HepG2 (cell line): ENCODE data around the gene WASF1. TPM values are rescaled to one million over a fixed set of nuclear protein-coding genes. Genes with fewer than 3 reads are reported as not detected.

Experiments
- ATAC-seq: fragments of 200-7000 bp; cut with Tn5 transposase; 3 replicates; pipeline ENCODE4 v1.9.1; 2020; ENCODE audit warnings: mild to moderate bottlenecking, moderate library complexity
- BruUV-seq: library from RNA; stranded (reverse); fragments of 400-500 nt; replicated peaks from 2 replicates; lab custom pipeline; 2021; lab: Mats Ljungman, UMichigan
- CTCF ChIA-PET: fragments of 300-600 bp; formaldehyde crosslinking; extraction: SDS; loops from one replicate; lab custom pipeline; 2021; ENCODE audit warnings: low total read pairs, inconsistent platforms, low intra/inter-chr PET ratio; lab: Yijun Ruan, JAX
- POLR2A ChIA-PET: fragments of 350-600 bp; sonication (Branson Sonifier 250); formaldehyde crosslinking; loops from one replicate; lab custom pipeline; 2020; ENCODE audit warnings: antibody characterized with exemption, inconsistent platforms; lab: Yijun Ruan, JAX
- DNase-seq: peaks from one replicate; pipeline ENCODE4 v3.0.0-alpha.2; 2015; ENCODE audit warnings: low spot score
- FAIRE-seq: peaks from 3 replicates; lab custom pipeline; 2011; peaks lifted over from hg19 to GRCh38; lab: Jason Lieb, UNC
- H2AFZ ChIP-seq: one replicate; pipeline ENCODE4 v1.6.1; 2011; ENCODE audit warnings: low read length, inconsistent platforms
- H3K27ac ChIP-seq: fragments of 300-600 bp; 3 replicates; pipeline ENCODE4 v1.8.0; 2011; ENCODE audit warnings: mixed run types, mild to moderate bottlenecking, mixed read lengths, low read length, inconsistent platforms; ENCODE audit not compliant: insufficient read depth; ENCODE audit errors: extremely low read length
- H3K27me3 ChIP-seq, 2 experiments: fragments of 200-600 bp in 1 of 2; 2 replicates in 1 of 2; 3 replicates in 1 of 2; pipeline versions ENCODE4 v1.6.0 to v1.8.0; 2011; ENCODE audit warnings: low read length in 2 of 2, mild to moderate bottlenecking in 2 of 2, moderate library complexity in 2 of 2, inconsistent platforms in 1 of 2; ENCODE audit not compliant: insufficient read depth in 2 of 2, control insufficient read depth in 1 of 2
- H3K36me3 ChIP-seq, 2 experiments: fragments of 200-600 bp in 1 of 2; replicated peaks in 1 of 2; 2 replicates in 1 of 2; 3 replicates in 1 of 2; pipeline versions ENCODE4 v1.5.1 to v1.8.0; 2011; ENCODE audit warnings: low read length in 2 of 2, inconsistent platforms in 1 of 2; ENCODE audit not compliant: insufficient read depth in 2 of 2, control insufficient read depth in 1 of 2
- H3K4me1 ChIP-seq: 2 replicates; pipeline ENCODE4 v1.5.1; 2012; ENCODE audit warnings: low read length, inconsistent platforms; ENCODE audit not compliant: insufficient read depth
- H3K4me2 ChIP-seq: 2 replicates; pipeline ENCODE4 v1.6.0; 2011; ENCODE audit warnings: low read depth, low read length, inconsistent platforms
- H3K4me3 ChIP-seq, 3 experiments: fragments of 200-600 bp in 1 of 3; sonication (generic), shearing (Covaris generic) in 1 of 3; replicated peaks in 1 of 3; 2 replicates each; pipeline ENCODE4 v1.5.1; 2011 to 2016; ENCODE audit warnings: low read length in 3 of 3, inconsistent platforms in 2 of 3, low read depth in 2 of 3, mild to moderate bottlenecking in 2 of 3, control low read depth in 1 of 3, mixed read lengths in 1 of 3; ENCODE audit not compliant: insufficient read depth in 1 of 3
- H3K79me2 ChIP-seq: one replicate; pipeline ENCODE4 v1.6.1; 2011; ENCODE audit warnings: low read length, inconsistent platforms; ENCODE audit not compliant: insufficient read depth
- H3K9ac ChIP-seq: 2 replicates; pipeline ENCODE4 v1.6.0; 2011; ENCODE audit warnings: mild to moderate bottlenecking, low read depth, low read length, inconsistent platforms; ENCODE audit not compliant: insufficient read depth
- H3K9me3 ChIP-seq: 2 replicates; pipeline ENCODE4 v1.5.1; 2012; ENCODE audit warnings: mild to moderate bottlenecking, low read length
- H4K20me1 ChIP-seq: 2 replicates; pipeline ENCODE4 v1.6.0; 2011; ENCODE audit warnings: inconsistent platforms, mild to moderate bottlenecking, low read length, moderate library complexity; ENCODE audit not compliant: insufficient read depth
- ATF7 ChIP-seq, 2 experiments: fragments of 450-650 bp in 1 of 2; sonication (generic) in 1 of 2; formaldehyde crosslinking in 1 of 2; IDR thresholded peaks; 2 replicates each; pipeline versions ENCODE4 v1.4.0 to v1.6.1; 2016 to 2020; ENCODE audit warnings: antibody characterized with exemption in 1 of 2, mild to moderate bottlenecking in 1 of 2, missing genetic modification reagents in 1 of 2
- CBFB ChIP-seq: sonication (generic); formaldehyde crosslinking; IDR thresholded peaks from 2 replicates; pipeline ENCODE4 v1.4.0; 2020; ENCODE audit warnings: missing genetic modification reagents
- FLYWCH1 ChIP-seq: sonication (generic); formaldehyde crosslinking; IDR thresholded peaks from 2 replicates; pipeline ENCODE4 v1.8.1; 2023; ENCODE audit warnings: mild to moderate bottlenecking, missing genetic modification reagents
- HMG20B ChIP-seq: conservative IDR thresholded peaks from 2 replicates; pipeline ENCODE4 v1.6.1; 2016; ENCODE audit warnings: missing genetic modification reagents, missing compliant biosample characterization
- NAIF1 ChIP-seq: sonication (generic); formaldehyde crosslinking; IDR thresholded peaks from 2 replicates; pipeline ENCODE4 v1.5.0; 2020; ENCODE audit warnings: mild to moderate bottlenecking, missing genetic modification reagents, borderline replicate concordance
- SP1 ChIP-seq, 2 experiments: fragments of 450-650 bp in 1 of 2; sonication (generic) in 1 of 2; formaldehyde crosslinking in 1 of 2; IDR thresholded peaks; 2 replicates each; pipeline versions ENCODE4 v1.4.0 to v1.6.1; 2016 to 2020; ENCODE audit warnings: missing genetic modification reagents in 1 of 2
- ZBTB3 ChIP-seq: sonication (generic); formaldehyde crosslinking; IDR thresholded peaks from 2 replicates; pipeline ENCODE4 v1.4.0; 2020; ENCODE audit warnings: low read depth, mild to moderate bottlenecking, moderate library complexity, missing genetic modification reagents, borderline replicate concordance
- ZNF12 ChIP-seq: sonication (generic); formaldehyde crosslinking; IDR thresholded peaks from 2 replicates; pipeline ENCODE4 v1.5.0; 2020; ENCODE audit warnings: missing genetic modification reagents
- ZNF20 ChIP-seq: sonication (generic); formaldehyde crosslinking; IDR thresholded peaks from 2 replicates; pipeline ENCODE4 v1.4.0; 2020; ENCODE audit warnings: mild to moderate bottlenecking, moderate library complexity, missing genetic modification reagents
- ZNF331 ChIP-seq: sonication (generic); formaldehyde crosslinking; IDR thresholded peaks from 2 replicates; pipeline ENCODE4 v1.4.0; 2020; ENCODE audit warnings: missing genetic modification reagents
- ZNF343 ChIP-seq: sonication (generic); formaldehyde crosslinking; IDR thresholded peaks from 2 replicates; pipeline ENCODE4 v1.4.0; 2020; ENCODE audit warnings: mild to moderate bottlenecking, missing genetic modification reagents
- ZNF761 ChIP-seq: sonication (generic); formaldehyde crosslinking; conservative IDR thresholded peaks from 2 replicates; pipeline ENCODE4 v1.4.0; 2020; ENCODE audit warnings: mild to moderate bottlenecking, missing genetic modification reagents
- WGBS: methylation state at CpG from one replicate; pipeline ENCODE4 v1.1.6; 2017; ENCODE audit warnings: low lambda C conversion rate; 5-methylcytosine and 5-hydroxymethylcytosine counted together
- in situ Hi-C: cut with HindIII; loops from 2 replicates; pipeline ENCODE4 v1.10.0; 2017; ENCODE audit warnings: low pct_unique_long_range_greater_than_20kb; ENCODE audit not compliant: extremely low pct_ligation_motif_present
- intact Hi-C: fragments of 100-400 bp; cut with micrococcal nuclease; formaldehyde crosslinking; loops from one replicate; pipeline ENCODE4 v1.10.0; 2022; ENCODE audit not compliant: unreplicated experiment
- polyA plus RNA-seq, 8 experiments: library from polyadenylated mRNA; depleted of rRNA in 3 of 8; stranded (reverse) in 7 of 8; unstranded in 1 of 8; fragments of >200 nt; fragmentation: Illumina TruSeq in 4 of 8; extraction: Trizol in 4 of 8; gene quantifications; 2 replicates each; pipeline versions ENCODE4 v1.2.1 to v1.2.3, GENCODE V29; 2011 to 2016; ENCODE audit warnings: low read depth in 4 of 8, missing spikeins in 1 of 8, mixed read lengths in 1 of 8; ENCODE audit not compliant: insufficient read depth in 1 of 8
- total RNA-seq, 5 experiments: library from RNA; depleted of rRNA; stranded (reverse); fragments of >200 nt; fragmentation: Illumina TruSeq; extraction: Trizol; gene quantifications; 2 replicates each; pipeline ENCODE4 v1.2.3, GENCODE V29; 2016; ENCODE audit warnings: low read depth in 1 of 5
- TF ChIP-seq, protein P1 (sequence below): sonication (generic); formaldehyde crosslinking; IDR thresholded peaks from 2 replicates; pipeline ENCODE4 v1.5.0; 2020; ENCODE audit warnings: mild to moderate bottlenecking, missing genetic modification reagents
- TF ChIP-seq, protein P2 (sequence below): sonication (generic); formaldehyde crosslinking; IDR thresholded peaks from 2 replicates; pipeline ENCODE4 v1.5.1; 2020; ENCODE audit warnings: mild to moderate bottlenecking, missing genetic modification reagents

Gene WASF1
- total and polyA plus RNA-seq, 2 of the 13 experiments (the other 11 are each of a cell fraction or from before 2014, with no cell fraction given) = 8.5 to 17.3 TPM

DNA sequence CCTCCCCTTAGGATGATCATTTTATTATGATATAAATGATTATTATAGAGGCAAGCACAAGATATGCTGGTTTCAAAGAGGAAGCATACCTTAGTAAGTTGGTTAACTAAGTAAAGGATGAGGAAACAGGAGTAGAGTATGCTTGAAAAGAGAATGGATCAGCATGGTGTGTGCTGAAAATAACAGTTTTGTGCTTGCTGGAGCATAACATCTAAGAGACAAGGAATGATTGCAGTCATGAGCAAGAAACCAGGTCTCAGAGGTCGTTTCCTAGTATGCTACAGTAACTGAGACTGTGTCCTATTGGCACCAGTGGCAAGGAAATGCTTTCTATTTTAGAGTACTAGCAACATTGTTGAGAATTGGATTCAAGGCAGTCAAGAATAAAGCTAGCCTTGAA lies 34.9 kb upstream of the WASF1 start:
- Histone ChIP-seq H2AFZ (no peak overlapping the region), H3K9me3 (no peaks in the 10 kb centered on the region), H3K27me3 (no peaks in the 10 kb centered on the region), H3K9ac (no peak overlapping the region), H3K4me1 (no peaks in the 10 kb centered on the region), H3K27ac (no peak overlapping the region), H3K79me2 (no peaks in the 10 kb centered on the region), H4K20me1 (no peaks in the 10 kb centered on the region; the same call in 1 of the 2 replicates), H3K4me2 (no peak overlapping the region), H3K4me3 (no peak overlapping the region), H3K36me3 (peaks cover 11 to 63% of the 10 kb centered on the region in 2 experiments)
- ChIA-PET POLR2A (no interaction called here), CTCF (no interaction called here)
- WGBS = 100% methylated on average over 1 of the region's 1 CpG
- DNase-seq (no peak), FAIRE-seq (no peak), ATAC-seq (no peak)
- no TSS peak for BruUV-seq
- no peak for TF ChIP-seq ZNF20 (CRISPR knock-in tag)
- no peak for TF ChIP-seq FLYWCH1 (CRISPR knock-in tag)
- TF ChIP-seq ZNF331 = no peak
- no peak for TF ChIP-seq ATF7 (IDR thresholded peaks at IDR 0.05)
- TF ChIP-seq ATF7 (CRISPR knock-in tag; IDR thresholded peaks at IDR 0.05) = no peak
- no peak for TF ChIP-seq HMG20B (CRISPR knock-in tag)
- TF ChIP-seq, protein P1, sequence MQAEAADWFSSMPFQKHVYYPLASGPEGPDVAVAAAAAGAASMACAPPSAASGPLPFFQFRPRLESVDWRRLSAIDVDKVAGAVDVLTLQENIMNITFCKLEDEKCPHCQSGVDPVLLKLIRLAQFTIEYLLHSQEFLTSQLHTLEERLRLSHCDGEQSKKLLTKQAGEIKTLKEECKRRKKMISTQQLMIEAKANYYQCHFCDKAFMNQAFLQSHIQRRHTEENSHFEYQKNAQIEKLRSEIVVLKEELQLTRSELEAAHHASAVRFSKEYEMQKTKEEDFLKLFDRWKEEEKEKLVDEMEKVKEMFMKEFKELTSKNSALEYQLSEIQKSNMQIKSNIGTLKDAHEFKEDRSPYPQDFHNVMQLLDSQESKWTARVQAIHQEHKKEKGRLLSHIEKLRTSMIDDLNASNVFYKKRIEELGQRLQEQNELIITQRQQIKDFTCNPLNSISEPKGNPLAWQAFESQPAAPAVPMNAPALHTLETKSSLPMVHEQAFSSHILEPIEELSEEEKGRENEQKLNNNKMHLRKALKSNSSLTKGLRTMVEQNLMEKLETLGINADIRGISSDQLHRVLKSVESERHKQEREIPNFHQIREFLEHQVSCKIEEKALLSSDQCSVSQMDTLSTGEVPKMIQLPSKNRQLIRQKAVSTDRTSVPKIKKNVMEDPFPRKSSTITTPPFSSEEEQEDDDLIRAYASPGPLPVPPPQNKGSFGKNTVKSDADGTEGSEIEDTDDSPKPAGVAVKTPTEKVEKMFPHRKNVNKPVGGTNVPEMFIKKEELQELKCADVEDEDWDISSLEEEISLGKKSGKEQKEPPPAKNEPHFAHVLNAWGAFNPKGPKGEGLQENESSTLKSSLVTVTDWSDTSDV (CRISPR knock-in tag) = no peak
- no peak for TF ChIP-seq NAIF1 (CRISPR knock-in tag)
- TF ChIP-seq CBFB = no peak
- TF ChIP-seq, protein P2, sequence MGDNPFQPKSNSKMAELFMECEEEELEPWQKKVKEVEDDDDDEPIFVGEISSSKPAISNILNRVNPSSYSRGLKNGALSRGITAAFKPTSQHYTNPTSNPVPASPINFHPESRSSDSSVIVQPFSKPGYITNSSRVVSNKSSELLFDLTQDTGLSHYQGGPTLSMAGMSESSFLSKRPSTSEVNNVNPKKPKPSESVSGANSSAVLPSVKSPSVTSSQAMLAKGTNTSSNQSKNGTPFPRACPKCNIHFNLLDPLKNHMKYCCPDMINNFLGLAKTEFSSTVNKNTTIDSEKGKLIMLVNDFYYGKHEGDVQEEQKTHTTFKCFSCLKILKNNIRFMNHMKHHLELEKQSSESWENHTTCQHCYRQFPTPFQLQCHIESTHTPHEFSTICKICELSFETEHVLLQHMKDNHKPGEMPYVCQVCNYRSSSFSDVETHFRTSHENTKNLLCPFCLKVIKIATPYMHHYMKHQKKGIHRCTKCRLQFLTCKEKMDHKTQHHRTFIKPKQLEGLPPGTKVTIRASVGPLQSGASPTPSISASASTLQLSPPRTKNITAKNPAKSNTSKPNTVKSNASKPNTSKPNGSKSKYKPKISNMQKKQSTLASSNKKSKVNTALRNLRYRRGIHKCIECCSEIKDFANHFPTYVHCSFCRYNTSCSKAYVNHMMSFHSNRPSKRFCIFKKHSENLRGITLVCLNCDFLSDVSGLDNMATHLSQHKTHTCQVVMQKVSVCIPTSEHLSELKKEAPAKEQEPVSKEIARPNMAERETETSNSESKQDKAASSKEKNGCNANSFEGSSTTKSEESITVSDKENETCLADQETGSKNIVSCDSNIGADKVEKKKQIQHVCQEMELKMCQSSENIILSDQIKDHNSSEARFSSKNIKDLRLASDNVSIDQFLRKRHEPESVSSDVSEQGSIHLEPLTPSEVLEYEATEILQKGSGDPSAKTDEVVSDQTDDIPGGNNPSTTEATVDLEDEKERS (CRISPR knock-in tag) = no peak
- TF ChIP-seq ZNF761 = no peak
- no peak for TF ChIP-seq SP1 (IDR thresholded peaks at IDR 0.05)
- no peak for TF ChIP-seq SP1 (CRISPR knock-in tag; IDR thresholded peaks at IDR 0.05)
- TF ChIP-seq ZNF343 (CRISPR knock-in tag) = no peak
- TF ChIP-seq ZBTB3 = no peak
- no peak for TF ChIP-seq ZNF12 (CRISPR knock-in tag)
- intact Hi-C loops (no loop called here), in situ Hi-C loops (no loop called here)
